Activated T-cell treated with anti-CD3 and anti-CD28 coated beads for 1 hour (primary cell): Measurements from ENCODE around the gene CCDC3.

Experiments used
- DNase-seq: peaks from one replicate; pipeline ENCODE4 v3.0.0-alpha.2; 2020; ENCODE audit warnings: low read depth

Gene CCDC3

GRCh38 chr10:12961416-12962205, 39.9 kb downstream of the CCDC3 start:
- no peak for DNase-seq

- no peak for DNase-seq
Observed at GRCh38 chr10:12960941-12961340, 40.6 kb downstream of the CCDC3 start.

GRCh38 chr10:12960334-12960898, 41.1 kb downstream of the CCDC3 start:
- DNase-seq = no peak

DNA sequence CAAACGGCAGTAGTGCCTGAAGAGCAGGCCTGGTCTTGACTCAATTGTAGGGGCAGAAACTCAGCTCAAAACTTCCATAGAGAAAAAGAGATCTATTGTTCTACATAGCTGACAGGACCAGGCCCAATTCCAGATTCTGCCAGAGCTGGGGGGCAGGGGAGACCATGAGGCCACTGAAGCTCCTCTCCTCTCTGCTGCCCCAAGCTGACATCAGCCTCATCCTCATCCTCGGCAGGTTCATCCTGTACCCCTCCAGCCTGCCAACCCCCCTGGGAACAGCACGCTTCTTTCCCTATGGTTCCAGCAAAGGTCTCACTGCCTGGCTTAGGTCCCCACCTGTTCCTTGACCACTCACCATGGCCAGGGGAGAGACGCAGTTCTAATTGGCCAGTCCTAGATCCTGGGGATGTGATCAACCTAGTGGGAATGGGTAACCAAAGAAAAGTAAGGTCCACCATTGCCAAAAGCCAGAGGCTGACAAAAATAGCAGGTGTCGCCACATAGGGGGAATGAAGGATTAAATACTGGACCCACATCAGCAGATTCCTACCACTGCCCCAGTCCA, 42.9 kb downstream of the CCDC3 start:
- no peak for DNase-seq

- DNase-seq = no peak
Observed at GRCh38 chr10:12957081-12957480, 44.4 kb downstream of the CCDC3 start.

- DNase-seq = no peak
Observed at GRCh38 chr10:12954866-12955265, 46.6 kb downstream of the CCDC3 start.

DNA sequence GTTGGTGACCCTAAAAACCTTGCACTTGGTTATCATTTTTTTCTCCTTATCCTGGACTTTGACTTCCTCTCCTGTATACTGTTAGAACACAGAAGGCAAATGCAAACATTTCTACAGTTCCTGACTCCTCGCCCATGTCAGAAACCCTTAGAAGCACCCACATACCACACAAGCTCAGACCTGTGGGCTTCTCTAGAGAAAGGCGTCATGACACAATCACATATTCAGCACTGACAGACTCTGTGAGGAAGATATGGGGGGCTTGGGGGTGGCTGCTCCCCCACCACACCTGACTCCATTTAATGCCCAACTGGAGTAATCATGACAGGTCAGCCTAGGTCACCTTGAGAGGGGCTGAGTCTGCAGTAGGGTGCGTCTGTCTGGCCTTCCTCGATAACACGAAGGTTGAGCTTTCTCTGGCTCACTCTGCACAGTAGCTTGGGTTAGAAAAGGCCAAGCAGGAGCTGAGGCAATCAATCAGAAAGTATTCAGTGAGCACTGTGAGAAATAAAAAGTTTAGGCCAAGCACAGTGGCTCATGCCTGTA, 50.9 kb downstream of the CCDC3 start:
- no peak for DNase-seq

DNA sequence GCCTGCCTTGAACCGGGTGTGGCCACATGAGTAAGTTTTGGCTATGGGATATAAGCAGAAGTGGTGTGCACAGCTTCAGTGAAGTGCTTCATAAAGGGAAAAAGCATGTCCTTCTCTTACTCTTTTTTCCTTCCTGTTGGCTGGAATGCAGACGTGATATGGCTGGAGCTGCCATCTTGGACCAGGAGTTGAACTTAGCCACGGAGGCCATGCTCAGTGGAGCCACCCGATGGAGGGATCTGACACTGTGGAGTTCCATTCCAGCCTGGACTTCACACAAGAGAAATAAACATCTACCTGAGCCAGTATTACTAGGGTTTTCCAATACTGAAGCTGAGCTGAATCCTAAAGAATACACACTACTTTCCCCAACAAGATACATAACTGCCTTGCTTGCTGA, 52.3 kb downstream of the CCDC3 start:
- DNase-seq = no peak

DNA sequence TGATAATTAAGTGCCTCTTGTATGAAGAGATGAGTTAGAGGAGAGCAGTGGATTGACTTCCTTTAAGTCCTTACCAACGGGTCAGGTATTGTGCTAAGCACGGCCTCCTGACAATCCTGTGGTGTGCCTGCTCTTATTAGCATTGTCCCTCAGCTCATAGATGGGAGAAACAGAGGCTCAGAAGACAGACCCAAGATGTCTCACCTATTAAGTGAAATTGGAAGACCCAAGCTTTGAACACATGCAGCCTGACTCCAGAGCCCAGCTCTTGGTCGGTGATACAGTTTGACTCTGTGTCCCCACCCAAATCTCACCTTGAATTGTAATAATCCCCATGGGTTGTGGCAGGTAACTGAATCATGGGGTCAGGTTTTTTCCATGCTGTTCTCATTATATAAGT, 53.8 kb downstream of the CCDC3 start:
- no peak for DNase-seq

- DNase-seq = no peak
Observed at GRCh38 chr10:12946372-12946771, 55.1 kb downstream of the CCDC3 start.

GRCh38 chr10:12945690-12946359, 55.7 kb downstream of the CCDC3 start:
- no peak for DNase-seq

- DNase-seq = no peak
Observed at GRCh38 chr10:12944931-12945330, 56.6 kb downstream of the CCDC3 start.

DNA sequence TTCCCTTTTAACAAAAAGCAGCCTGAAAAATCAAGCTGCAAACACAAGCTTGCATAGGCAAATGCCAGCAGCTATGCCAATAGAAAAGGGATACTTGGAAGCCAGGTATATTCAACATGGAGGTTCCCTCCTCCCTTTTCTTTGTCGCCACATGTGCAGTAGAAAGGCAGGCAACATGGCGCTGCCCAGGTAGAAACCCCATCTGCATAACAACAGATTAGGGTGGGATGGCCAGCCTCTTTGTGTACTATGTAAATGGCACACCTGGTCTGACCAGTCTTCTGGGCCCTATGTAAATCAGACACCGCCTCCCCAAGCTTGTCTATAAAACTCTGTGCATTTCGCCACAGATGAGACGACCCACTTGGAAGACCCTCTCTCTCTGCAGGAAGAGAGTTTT, 58.1 kb downstream of the CCDC3 start:
- no peak for DNase-seq

- DNase-seq = no peak
Observed at GRCh38 chr10:12941966-12942365, 59.5 kb downstream of the CCDC3 start.

- DNase-seq = no peak
Observed at GRCh38 chr10:12940791-12941190, 60.7 kb downstream of the CCDC3 start.

DNA sequence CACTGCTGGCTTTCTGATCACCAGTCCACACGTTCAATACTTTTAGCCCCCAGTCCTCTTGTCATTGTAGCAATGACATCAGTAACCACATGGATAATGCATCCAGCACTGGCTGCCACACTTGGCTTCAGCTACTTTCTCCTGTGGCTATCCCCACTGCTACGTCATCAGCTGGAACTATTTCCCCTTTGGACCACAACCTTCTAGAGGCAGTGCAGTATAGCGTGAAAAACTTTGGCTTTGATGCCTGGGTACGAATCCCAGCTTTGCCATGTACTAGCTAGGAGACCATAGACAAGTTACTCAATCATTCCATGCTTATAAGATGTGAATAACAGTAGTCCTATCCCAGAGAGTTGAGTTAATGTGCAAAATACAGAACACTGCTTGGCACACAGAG, 63.2 kb downstream of the CCDC3 start:
- DNase-seq = no peak

DNA sequence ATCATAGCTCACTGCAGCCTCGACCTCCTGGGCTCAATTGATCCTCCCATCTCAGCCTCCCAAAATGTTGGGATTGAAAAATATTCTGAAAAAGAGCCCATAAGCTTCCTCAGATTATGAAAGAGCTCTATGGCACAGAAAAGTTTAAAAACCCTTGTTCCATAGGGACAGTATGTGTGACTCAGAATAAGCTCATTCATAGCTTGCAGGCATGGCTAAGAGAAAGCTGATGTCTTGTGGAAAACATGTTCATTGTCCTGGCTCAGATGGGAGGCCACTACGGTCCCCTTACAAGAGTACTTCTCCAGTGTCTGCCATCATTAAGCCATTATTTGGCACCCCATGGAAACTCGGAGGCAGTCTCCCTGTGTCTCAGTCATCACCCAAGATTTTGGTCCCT, 64.0 kb downstream of the CCDC3 start:
- no peak for DNase-seq

DNA sequence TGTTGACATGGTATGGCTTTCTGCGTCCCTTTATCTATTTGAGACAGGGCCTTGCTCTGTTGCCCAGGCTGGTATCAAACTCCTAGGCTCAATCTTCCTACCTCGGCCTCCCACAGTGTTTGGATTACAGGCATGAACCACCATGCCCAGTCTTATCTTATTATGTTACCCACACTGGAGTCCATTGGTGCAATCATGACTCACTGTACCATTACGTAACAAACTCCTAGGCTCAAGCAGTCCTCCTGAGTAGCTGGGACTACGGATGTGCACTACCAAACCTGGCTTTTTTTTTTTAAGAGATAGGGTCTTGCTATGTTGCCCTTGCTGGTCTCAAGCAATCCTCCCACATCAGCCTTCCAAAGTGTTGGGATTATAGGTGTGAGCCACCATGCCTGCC, 66.7 kb downstream of the CCDC3 start:
- DNase-seq = no peak

- no peak for DNase-seq
Observed at GRCh38 chr10:12929381-12929780, 72.1 kb downstream of the CCDC3 start.

DNA sequence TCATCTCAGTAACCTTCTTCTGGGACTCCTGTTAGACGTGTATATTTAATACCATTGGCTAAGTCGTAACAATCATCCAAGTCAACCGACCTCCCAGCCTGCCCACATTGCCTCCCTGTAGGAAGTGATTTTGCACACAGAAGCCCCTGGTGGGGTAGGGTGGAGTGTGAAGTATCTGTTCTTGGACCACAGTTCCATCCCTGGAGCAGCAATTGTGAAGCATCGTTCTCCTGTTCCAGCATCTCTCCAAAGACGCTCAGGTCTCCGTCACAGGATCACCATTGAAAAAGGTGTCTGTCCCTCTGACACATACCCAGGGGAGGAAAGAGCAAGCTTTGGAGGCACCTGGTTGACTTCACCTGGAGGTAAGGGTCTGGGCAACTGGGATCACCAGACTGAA, 72.9 kb downstream of the CCDC3 start:
- no peak for DNase-seq

DNA sequence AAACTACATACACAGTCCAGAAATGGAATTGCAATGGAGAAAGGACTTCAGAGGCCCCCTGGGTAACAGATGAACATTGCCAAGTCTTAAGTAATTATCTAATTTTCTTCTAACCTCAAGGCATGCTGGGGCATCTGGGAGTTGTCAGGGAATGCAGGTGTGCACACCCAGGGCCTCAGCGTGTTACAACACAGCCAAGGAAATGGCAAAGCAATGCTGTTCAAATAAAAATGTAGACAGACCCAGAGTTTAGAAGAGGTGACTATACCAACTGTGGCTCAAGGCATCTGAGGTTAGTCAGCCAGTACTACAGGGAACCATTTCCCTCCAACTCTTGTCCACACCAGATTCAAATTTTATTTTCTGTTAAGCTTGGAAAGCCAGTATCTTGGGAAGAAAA, 73.6 kb downstream of the CCDC3 start:
- no peak for DNase-seq

- no peak for DNase-seq
Observed at GRCh38 chr10:12925845-12926244, 75.7 kb downstream of the CCDC3 start.

- DNase-seq = no peak
Observed at GRCh38 chr10:12924911-12925310, 76.6 kb downstream of the CCDC3 start.
